ENCODE results near the gene TEDDM1. TPM values are rescaled to one million over a fixed set of nuclear protein-coding genes. Genes with fewer than 3 reads are reported as not detected.

Gene TEDDM1
- total and polyA plus RNA-seq, 2 donors (not counting 3 experiments of a cell fraction or from before 2014, with no cell fraction given) = not detected

DNA sequence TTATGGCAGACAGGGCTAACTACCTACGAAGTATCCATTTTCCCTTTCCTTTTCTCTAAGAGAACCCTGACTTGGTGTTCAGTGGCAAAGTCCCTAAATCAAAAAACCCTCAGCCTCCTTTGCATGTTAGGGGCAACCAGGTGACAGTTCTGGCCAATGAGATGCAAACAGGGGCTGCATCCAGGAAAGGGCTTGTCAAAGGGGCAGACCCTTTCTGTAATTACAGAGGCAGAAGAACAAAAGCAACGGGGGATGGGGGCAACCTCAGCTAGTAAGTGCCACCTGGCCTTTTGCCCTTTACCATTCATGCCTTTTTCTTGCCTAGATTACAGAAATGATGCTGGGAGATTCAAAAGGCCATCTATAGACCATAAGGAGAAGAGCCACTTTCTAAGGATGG, 43.3 kb downstream of the TEDDM1 start:
- ChIA-PET CTCF (no interaction called here), POLR2A (no interaction called here)
- dilution Hi-C loops (cut with MboI; ENCODE audit: extremely low pct_ligation_motif_present, low sequenced_read_pairs) (no loop called here), intact Hi-C loops (cut with micrococcal nuclease) (no loop called here)
- DNase-seq (ENCODE audit: low read depth, low spot score) (no peak), FAIRE-seq (no peak)
- Histone ChIP-seq H3K4me2 (ENCODE audit: insufficient read depth, low read length) (no peak overlapping the region), H3K36me3 (ENCODE audit: control insufficient read depth in 2 of 2, extremely low read depth in 1 of 2, insufficient read depth in 2 of 2, low read length in 2 of 2) (no peaks in the 10 kb centered on the region), H3K79me2 (ENCODE audit: control insufficient read depth, insufficient read depth, low read length) (no peaks in the 10 kb centered on the region), H3K27me3 (ENCODE audit: control insufficient read depth in 2 of 2, insufficient read depth in 2 of 2, low read length in 2 of 2) (no peaks in the 10 kb centered on the region), H2AFZ (ENCODE audit: low read depth, low read length) (no peak overlapping the region), H3K9me1 (replicated peaks; ENCODE audit: control insufficient read depth, extremely low read depth, insufficient read depth, low read length) (no peaks in the 10 kb centered on the region), H4K20me1 (replicated peaks; ENCODE audit: control insufficient read depth, extremely low read depth, insufficient read depth, low read length) (no peaks in the 10 kb centered on the region), H3K27ac (ENCODE audit: insufficient read depth, low read depth, low read length) (no peak overlapping the region), H3K4me1 (ENCODE audit: control insufficient read depth, extremely low read depth, insufficient read depth, low read length) (no peaks in the 10 kb centered on the region), H3K4me3 (replicated peaks in 1 of 3; ENCODE audit: insufficient read depth in 1 of 3, low read depth in 1 of 3, low read length in 3 of 3) (no peak overlapping the region), H3K9me3 (replicated peaks; ENCODE audit: control insufficient read depth, insufficient read depth, low read length) (no peaks in the 10 kb centered on the region), H3K9ac (replicated peaks; ENCODE audit: extremely low read depth, insufficient read depth, low read length) (no peak overlapping the region)
- BruUV-seq (replicated peaks) = no TSS peak
- no peak for TF ChIP-seq FOS (IDR thresholded peaks at IDR 0.05; ENCODE audit: borderline replicate concordance, insufficient read depth, low read length)
- no peak for TF ChIP-seq EZH2 (IDR thresholded peaks at IDR 0.05; ENCODE audit: borderline replicate concordance, low read depth, low read length, severe bottlenecking)
- TF ChIP-seq POLR2AphosphoS5 (IDR thresholded peaks at IDR 0.05; ENCODE audit: insufficient read depth, low read depth, low read length) = no peak
- TF ChIP-seq, protein P1, sequence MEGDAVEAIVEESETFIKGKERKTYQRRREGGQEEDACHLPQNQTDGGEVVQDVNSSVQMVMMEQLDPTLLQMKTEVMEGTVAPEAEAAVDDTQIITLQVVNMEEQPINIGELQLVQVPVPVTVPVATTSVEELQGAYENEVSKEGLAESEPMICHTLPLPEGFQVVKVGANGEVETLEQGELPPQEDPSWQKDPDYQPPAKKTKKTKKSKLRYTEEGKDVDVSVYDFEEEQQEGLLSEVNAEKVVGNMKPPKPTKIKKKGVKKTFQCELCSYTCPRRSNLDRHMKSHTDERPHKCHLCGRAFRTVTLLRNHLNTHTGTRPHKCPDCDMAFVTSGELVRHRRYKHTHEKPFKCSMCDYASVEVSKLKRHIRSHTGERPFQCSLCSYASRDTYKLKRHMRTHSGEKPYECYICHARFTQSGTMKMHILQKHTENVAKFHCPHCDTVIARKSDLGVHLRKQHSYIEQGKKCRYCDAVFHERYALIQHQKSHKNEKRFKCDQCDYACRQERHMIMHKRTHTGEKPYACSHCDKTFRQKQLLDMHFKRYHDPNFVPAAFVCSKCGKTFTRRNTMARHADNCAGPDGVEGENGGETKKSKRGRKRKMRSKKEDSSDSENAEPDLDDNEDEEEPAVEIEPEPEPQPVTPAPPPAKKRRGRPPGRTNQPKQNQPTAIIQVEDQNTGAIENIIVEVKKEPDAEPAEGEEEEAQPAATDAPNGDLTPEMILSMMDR (IDR thresholded peaks at IDR 0.05; ENCODE audit: extremely low read depth in 1 of 2, insufficient read depth in 1 of 2, low read depth in 1 of 2, low read length in 2 of 2) = no peak
- no peak for TF ChIP-seq JUN (IDR thresholded peaks at IDR 0.05; ENCODE audit: borderline replicate concordance, insufficient read depth, insufficient read length, low read depth)
- no peak for TF ChIP-seq GATA2 (IDR thresholded peaks at IDR 0.05; ENCODE audit: insufficient read depth, insufficient read length, low read depth, low read length)
- no peak for TF ChIP-seq POLR2A (IDR thresholded peaks at IDR 0.05; ENCODE audit: low read depth, low read length)
- TF ChIP-seq, protein P2, sequence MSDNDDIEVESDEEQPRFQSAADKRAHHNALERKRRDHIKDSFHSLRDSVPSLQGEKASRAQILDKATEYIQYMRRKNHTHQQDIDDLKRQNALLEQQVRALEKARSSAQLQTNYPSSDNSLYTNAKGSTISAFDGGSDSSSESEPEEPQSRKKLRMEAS (IDR thresholded peaks at IDR 0.05; ENCODE audit: insufficient read depth, insufficient read length) = no peak
- TF ChIP-seq MYC (IDR thresholded peaks at IDR 0.05; ENCODE audit: low read depth, low read length) = no peak

All from endothelial cell of umbilical vein (primary cell).